ENCODE measurements around the gene CDK8.
"Not testable (repeated sequence)": the region's sequence is repeated elsewhere in the genome, so short reads cannot be mapped to it uniquely, and the experiment has no call there.

The CDK8 gene

DNA sequence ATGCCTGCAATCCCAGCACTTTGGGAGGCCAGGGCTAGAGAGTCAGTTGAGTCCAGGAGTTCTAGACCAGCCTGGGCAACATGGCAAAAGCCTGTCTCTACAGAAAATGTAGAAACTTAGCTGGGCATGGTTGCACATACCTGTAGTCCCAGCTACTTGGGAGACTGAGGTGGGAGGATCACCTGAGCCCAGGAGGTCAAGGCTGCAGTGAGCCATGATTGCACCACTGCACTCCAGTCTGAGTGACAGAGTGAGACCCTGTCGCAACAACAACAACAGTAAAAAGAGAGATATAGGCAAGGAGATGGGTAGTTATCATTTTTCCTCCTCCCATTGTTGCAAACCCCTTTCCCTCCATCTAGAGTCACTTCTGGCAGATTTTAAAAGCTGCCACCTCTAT is 62.2 kb downstream of the CDK8 start:
- not testable (repeated sequence) for DNase-seq (ENCODE audit: low read depth)

DNA sequence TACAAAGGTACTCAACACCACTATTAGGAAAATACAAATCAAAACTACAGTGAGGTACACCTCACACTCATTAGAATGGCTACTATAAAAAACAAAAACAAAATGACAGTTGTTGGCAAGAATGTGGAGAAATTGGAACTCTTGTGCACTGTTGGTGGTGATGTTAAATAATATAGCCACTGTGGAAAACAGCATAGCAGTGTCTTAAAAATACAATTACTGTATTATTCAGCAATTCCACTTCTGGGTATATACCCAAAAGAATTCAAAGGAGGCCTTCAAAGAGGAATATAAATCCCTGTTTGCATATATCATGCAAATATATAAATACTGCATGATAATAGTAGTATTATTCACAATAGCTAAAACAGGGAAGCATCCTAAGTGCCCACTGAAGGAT is 66.8 kb downstream of the CDK8 start:
- no peak for DNase-seq (ENCODE audit: low read depth)

DNA sequence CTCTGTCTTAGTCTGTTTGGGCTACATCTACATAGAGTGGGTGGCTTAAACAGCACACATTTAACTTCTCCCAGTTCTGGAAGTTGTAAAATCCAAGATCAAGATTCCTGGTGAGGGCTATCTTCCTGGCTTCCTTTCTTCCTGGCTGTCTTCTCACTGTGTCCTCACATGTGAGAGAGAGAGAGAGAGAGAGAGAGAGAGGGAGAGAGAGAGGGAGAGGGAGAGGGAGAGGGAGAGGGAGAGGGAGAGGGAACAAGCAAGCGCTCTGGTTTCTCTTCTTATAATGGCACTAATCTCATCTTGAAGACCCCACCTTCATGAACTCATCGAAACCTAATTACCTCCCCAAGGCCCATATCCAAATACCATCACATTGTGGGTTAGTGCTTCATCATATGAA is 69.2 kb downstream of the CDK8 start:
- DNase-seq (ENCODE audit: low read depth): no peak

DNA sequence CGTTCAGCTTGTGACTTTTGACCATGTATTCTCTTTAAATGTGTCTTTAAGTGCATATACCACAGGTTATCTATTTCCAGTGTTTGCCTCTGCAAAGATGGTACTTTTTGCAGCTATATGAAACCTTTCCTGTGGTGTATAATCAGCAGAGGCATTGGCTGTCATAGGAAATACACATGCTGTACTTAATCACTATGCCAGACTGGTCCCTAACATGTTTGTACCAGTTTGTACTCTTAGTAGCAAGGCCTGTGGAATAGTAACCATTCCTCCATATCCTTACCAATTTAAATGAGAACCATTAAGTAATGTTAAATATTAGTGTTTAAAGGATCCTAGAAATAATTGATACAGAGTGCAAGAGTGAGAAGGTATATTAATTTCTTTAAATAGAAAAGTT is 69.8 kb downstream of the CDK8 start:
- DNase-seq (ENCODE audit: low read depth): no peak

DNA sequence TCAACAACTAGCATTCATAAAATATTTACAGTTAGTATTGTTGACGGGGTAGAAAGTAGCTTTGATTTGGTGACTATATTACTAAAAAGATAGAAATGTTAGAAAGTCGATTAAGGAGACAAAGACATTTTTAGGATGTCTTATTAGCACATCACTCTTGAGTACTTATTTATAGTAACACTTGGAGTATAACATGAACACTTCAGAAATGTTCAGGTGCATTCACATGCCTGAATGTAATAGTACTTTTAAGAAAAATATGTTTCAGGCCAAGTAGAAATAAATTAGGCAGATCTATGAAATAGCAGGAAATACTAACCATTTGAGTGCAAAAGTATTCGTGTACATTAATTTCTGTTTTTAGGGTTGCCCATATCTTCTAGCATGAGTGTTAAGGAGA is 70.4 kb downstream of the CDK8 start:
- no peak for DNase-seq (ENCODE audit: low read depth)

DNA sequence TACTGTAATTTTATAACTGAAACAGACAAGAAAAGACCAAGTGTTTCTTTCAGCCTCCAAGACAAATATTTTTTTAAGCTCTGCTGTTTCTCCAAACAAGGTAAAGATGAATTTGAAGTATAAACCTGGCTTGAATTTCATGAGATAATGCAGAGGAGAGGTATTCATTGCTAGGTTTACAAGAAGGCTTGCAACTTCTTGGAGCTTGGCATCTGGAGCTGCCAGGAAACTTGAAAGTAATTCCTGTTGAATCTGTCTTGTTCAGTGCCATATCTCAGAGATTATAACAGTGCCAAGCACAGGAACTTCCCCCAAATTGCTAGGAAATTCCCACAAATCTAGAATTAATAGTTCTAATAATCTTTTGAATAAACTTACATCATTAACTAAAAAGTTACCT is 70.9 kb downstream of the CDK8 start:
- DNase-seq (ENCODE audit: low read depth): no peak

DNA sequence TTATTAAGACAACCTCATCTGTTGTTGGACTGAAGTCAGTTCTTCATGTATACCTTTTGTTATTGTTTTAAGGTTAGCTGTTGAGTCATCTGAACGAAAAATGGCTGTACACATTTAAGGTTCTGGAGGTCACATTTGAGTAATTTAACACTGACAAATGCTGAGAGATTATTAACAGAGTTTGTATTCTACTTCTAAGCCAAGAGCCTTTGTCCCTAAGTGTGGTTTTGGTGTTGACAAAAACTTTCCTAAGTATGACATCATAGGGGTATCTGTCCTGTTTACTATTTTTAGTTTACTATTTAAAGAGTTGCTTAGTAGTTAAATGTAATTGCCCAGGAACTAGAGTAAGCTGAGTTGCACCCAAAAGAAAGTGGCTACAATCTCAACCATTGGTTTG is 71.9 kb downstream of the CDK8 start:
- DNase-seq (ENCODE audit: low read depth): no peak

DNA sequence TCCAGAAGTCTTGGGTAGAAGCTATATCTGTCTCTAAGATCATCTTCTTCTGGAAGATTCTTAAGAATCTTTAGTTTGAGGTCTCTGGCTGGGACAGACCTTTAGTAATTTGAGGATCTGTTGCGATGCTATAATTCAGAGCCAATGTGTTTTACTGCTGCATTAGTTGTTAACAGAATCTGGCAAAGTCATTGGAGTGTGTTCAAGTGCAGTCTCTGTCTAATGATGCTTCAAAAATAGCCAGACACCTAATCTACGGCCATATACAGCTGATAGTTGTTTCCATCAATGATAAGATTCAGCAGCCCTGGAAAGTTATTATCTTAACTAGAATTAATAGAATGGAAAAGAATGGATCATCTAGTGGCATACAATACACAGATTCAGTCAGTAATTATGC is 72.6 kb downstream of the CDK8 start:
- no peak for DNase-seq (ENCODE audit: low read depth)

DNA sequence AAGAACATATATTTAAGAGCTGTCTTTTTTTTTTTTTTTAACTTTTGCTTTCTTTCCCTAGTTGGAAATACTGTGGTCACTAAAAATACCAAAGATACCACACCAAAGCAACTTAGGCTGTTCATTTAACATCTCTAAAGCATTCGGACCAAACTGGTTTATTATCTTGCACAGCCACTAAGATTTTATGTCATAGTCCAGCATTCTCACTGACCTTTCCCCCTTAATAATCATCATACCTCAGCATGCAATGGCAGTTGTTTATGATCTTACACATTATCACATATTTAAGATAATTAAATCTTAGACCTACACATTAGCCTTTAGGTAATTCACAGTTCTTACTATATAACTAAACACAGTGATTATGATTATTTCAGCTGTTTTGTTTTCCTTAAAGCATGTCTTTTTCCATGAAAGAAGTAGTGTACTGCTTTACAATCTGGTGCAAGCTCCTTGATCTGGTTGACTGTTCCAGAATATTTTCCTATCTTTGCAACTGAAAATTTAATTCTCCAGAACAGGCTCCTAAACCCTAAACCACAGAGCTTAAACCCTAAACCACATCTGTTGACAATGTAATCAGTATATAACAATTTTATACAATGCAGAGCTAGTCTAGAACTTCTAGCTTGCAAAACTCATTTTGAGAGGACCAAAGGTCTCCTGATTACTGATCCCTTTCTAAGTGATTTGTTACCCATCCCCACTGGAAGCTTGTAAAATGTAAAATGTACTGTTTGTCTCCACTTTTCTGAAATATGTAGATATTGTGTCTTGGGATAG is 74.2 kb downstream of the CDK8 start:
- DNase-seq (ENCODE audit: low read depth): no peak

DNA sequence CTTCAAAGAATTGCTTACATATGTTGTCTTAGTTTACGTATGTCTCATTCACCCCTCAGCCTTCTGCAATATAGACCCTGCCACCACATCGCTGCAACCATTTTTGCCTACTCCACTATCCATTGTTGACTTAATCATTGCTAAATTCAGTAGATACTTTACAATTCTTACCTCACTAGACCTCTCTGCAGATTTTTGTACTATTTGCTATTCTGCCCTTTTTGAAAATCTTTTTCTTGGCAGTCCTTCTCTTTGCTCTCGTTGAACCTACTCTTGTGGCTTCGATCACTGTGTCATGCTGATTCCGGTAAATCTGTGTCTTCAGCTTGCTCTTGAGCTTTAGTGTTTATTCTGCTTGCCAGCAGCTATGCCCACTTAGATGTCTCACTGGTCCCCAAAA is 81.2 kb downstream of the CDK8 start:
- no peak for DNase-seq (ENCODE audit: low read depth)

DNA sequence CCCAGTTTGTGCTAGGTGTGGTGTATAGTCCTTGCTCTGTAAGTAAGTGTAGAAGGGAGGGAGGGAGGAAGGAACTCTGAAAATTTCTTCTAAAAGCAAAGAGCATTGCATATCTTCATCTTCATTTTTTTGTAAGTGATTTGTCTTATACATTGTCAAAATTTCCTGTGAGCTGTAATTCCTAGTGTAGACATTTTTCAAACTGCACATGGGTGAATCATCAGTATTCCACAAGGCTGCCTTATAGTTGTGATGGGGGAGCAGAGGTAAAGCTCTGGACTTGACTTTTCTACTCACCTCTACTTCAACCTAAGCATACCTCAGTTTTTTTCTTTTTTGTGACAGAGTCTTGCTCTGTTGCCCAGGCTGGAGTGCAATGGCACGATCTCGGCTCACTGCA is 86.9 kb downstream of the CDK8 start:
- no peak for DNase-seq (ENCODE audit: low read depth)

DNA sequence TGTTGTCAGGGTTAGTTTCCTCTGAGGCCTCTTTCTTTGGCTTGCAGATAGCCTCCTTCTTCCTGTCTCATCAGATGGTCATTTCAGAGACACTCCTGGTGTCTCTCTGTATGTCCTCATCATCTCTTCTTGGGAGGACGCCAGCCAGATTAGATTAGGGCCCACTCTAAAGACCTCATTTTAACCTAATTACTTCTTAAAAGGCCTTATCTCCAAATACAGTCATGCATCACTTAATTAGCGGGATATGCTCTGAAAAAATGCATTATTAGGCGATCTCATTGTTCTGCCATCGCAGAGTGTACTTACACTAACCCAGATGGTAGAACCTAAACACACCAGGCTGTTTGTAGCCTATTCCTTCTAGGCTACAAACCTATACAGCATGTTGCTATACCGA is 89.0 kb downstream of the CDK8 start:
- no peak for DNase-seq (ENCODE audit: low read depth)

DNA sequence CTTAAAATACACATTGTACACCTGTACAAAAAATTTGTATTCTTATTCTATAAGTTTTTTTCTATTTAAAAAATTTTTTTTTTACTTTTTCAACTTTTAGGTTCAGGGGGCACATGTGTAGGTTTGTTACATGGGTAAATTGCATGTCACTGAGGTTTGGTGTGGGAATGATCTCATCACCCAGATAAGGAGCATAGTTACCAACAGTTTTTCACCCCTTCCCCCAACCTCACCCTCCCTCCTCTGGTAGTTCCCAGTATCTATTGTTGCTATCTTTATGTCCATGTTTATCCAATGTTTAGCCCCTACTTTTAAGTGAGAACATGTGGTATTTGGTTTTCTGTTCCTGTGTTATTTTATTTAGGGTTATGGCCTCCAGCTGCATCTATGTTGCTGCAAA is 89.9 kb downstream of the CDK8 start:
- no peak for DNase-seq (ENCODE audit: low read depth)

DNA sequence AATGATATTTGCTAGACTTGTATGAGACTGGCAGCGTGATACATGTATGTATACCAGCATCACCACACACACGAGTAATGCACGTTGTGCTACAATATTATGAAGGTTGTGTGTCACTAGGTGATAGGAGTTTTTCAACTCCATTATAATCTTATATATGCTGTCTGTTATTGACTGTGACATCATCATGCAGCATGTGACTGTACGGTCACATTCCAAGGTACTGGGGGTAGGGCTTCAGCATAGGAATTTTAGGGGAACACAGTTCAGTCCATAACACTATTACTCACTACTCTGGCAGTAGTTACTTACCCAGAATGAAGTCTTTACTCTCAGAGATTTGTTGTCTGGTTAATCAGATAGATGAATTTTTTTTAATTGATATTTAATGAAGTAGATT is 91.1 kb downstream of the CDK8 start:
- no peak for DNase-seq (ENCODE audit: low read depth)

DNA sequence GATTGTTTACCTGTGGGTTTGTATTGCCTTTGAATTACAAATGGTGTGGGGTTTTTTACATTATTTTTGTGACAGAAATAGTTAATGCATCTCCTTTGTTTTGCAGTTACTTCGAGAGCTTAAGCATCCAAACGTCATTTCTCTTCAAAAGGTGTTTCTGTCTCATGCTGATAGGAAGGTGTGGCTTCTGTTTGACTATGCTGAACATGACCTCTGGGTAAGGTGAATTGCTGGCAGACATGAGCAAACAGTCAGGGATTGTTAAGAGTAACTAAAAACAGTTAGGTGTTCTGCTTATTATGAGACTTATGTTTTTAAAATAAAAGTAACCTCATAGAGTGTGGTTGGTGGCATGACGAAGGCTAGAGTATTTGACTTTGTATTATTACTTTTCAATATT is 95.0 kb downstream of the CDK8 start:
- DNase-seq (ENCODE audit: low read depth): no peak

DNA sequence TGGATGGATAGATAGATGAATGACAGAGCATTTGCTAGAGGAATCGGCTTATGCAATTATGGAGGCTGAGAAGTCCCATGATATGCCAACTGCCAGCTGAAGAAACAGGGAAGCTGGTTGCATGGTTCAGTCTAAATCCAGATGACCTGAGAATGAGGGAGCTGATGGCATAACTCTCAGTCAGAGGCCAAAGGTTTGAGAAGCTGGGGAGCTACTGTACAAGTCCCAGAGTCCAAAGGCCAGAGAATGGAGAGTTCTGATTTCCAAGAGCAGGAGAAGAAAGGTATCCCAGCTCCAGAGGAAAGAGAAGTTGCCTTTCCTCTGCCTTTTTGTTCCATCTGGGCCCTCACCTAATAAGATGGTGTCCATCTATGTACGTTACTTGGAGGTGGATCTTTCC is 108.3 kb downstream of the CDK8 start:
- no peak for DNase-seq (ENCODE audit: low read depth)

DNA sequence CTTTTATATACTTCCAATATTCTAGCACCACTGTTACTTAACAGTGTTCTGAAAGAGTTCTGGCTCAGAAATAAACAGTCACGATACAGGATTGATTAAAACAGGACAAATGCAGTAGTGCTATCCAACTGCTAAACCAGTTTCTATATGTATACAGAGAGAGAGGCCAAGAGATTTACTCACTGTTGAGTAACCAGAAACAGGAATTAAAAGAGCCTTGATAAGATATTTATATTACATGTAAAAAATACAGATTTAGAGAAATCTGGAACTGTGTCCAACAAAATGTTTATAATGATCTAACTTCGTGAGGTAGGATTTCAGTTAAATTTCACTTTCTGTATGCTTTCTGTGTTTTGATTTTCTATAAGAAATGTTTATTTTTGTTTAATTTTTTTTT is 116.6 kb downstream of the CDK8 start:
- no peak for DNase-seq (ENCODE audit: low read depth)

DNA sequence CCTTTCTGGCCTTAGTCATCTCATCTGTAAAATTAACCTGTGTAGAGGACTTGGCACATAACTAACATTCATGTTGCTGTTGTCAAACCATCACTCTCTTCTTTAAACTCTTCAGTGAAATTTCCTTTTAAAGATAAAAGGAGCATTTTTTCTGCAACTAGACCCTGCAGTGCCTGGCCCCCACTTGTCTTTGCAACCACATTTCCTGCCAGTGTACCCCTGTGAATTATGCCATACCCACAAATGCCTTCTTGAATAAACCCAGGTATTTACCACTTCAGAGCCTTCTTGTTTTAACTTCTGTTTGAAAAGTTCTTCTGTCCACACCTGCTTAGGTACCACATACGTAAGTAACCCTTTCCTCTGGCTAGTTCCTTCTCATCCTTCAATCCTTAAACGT is 118.8 kb downstream of the CDK8 start:
- no peak for DNase-seq (ENCODE audit: low read depth)

DNA sequence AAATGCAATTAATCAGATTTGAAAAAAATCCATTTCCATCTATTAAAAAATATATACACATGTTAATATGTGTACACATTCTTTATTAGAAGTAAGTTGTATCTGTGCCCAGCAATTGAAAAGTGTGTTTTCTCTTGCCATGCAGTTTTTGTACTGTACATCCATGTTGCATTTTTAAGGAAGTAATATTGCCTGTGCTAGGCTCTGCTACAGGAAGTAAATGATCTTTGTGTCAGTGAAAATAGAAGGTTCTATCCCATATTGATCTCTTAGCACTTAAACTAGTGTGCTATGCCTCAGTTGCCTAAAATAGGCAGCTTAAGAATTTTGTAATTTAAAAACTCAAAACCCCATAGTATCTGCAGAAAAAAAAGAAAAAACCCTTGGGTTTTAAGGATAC is 122.5 kb downstream of the CDK8 start:
- no peak for DNase-seq (ENCODE audit: low read depth)

DNA sequence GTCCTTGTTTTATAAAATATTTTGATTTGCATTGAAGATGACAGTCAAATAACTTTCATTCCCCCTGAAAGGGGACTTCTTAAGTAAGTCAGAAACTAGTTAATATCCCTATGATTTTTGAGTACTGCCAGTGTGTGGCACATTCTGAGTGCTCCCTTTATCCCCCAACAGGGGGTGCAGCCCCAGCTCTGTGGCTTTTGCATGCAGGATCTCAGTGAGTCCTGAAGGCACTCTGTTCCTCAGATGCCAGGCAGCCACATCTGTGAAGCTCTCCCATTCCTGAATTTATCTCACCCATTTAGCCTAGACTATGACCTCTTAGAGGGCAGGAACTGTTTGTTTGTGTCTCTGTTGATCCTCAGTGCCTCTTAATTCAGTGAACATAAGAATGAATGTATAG is 123.1 kb downstream of the CDK8 start:
- no peak for DNase-seq (ENCODE audit: low read depth)

DNA sequence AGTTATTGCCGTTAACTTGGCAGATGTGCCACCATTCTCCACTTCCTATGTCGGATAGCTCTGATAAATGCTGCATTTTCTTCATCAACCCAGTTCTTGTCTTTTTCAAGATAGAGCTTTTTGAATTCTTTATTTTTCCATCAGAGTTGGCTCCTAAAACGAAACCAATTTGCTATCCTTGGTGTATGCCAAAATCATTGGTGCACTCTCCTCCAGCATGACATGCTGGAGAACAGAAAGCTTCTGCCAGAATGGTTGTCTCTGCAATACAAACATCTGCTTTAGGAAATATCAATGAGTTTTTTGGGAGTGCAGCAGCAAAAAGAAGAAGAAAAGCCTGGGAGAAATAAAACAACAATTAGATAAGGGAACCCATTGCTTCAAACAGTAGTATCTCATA is 124.2 kb downstream of the CDK8 start:
- DNase-seq (ENCODE audit: low read depth): no peak

DNA sequence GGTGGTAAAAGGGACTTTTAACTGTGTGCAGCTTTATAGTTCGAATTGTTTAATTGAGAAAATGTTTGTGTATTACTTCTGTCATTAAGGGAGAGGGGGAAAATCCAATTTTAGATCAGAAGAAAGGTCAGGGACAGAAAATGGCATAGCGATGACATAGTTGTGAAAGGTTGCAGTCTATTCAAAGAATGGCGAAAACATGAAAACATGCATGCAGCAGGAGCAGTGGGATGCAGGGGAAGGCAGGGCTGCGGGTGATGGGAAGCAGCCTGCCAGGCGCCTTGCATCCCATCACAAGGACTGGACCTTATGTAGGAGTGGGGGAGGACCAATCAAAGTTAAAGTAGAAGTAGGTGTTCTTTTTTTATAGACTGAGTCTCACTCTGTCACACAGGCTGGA is 125.9 kb downstream of the CDK8 start:
- no peak for DNase-seq (ENCODE audit: low read depth)

DNA sequence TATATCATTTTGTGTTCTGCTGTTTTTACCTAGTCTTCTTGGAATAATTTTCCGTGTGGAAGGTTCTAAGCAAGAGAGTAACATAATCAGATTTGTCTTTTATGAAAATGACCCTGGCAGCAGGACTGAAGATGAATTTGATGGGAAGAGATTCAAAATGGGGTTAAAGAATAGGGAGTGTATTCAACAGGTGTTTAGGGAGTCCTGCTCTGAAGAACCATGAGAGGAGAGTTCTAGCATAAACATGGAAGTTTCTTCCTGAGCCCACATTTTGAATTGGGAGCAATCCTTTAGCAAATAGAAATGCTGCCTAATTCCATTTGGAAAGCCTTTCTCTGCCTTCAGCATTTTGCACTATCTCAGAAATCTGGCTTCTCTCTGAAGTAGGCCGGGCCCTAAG is 127.0 kb downstream of the CDK8 start:
- no peak for DNase-seq (ENCODE audit: low read depth)

DNA sequence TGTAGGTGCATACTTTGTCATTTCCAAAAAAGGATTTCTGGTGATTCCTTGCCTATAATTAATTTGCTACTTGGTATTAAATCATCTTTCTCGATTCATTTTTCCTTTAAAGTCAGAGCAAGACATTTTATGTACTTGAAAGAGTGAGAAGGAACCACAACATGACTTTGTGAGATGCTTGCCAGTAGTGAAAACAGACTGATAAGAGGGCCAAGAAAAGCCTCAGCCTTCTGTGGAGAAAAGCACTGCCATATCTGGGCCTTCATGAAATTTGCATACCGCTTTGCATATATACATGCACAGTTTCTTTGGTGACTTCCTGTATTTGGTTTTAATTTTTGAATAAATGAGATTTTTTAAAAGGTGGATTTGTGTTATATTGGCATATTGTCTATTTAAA is 128.4 kb downstream of the CDK8 start:
- DNase-seq (ENCODE audit: low read depth): no peak

DNA sequence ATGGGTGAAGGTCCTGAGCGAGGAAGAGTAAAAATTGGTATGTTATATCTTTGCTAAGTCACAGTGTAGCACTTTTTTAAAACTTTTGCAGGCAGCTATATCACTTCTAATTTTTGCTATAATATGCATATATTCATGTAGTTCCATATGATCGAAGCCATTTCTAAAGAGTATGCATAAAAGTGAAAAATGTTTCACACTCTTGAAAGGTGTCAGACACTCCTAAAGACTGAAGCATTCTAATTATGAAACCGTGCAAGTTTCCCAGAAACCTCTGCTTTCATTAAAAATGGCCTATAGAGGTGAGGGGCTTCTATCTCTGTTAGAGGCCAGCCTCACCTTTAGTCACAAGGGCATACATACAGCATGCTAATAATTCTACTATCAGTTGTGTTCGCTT is 128.9 kb downstream of the CDK8 start:
- DNase-seq (ENCODE audit: low read depth): no peak

Data from HS-5 (cell line).